Activated CD4-positive, alpha-beta T cell treated with anti-CD3 and anti-CD28 coated beads, Interleukin-2, Interleukin-4, amounts not matched to agents 100 ng/mL and 50 ng/mL, durations not matched to agents 16 hours and 8 hours (primary cell): ENCODE measurements around the gene CHST6.
"Not testable (repeated sequence)": the region's sequence is repeated elsewhere in the genome, so short reads cannot be mapped to it uniquely, and the experiment has no call there.

Experiments
- DNase-seq: peaks from one replicate; pipeline ENCODE4 v3.0.0-alpha.2; 2020; ENCODE audit warnings: low spot score

CHST6 gene

GRCh38 chr16:75502916-75503605 lies 7.8 kb upstream of the CHST6 start:
- DNase-seq, result no peak

- not testable (repeated sequence) for DNase-seq
These were observed 6.6 kb upstream of the CHST6 start for GRCh38 chr16:75501820-75502219.

- DNase-seq, result no peak
These were observed 6.1 kb upstream of the CHST6 start for GRCh38 chr16:75501359-75501758.

DNA sequence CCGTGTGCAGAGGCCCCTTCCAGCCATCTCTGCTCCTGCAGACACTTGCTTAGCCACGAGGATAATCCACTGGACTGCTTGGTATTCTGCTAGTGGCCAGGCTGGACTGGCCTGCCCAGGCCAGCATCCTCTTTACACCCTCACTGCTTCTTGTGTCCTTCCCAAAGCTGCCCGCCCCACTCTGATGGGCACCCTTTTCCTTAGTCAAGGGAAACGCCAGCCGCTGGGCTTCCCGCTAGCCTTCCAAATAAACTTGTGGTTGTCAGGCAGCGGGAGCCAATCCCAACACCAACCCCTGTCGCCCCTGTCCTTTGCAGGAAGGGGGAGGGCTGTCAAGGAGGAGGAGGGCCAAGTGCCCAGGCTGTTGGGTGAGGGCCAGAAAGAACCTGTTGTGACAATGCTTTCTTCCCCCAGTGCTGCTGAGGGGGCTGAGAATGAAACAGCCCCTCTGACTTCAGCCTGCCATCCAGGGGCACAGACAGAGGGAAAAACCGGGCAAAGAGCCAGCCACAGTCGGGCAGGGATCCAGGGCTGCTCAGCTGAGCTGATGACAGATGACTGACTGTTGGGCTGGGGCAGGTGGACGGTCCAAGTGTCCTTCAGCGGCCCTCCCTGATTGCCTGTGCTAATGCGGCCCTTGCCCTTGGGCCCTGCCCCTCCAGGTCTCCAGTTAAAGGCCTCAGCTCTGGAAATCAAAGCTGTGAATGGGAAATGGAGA lies 3.5 kb upstream of the CHST6 start:
- not testable (repeated sequence) for DNase-seq

DNA sequence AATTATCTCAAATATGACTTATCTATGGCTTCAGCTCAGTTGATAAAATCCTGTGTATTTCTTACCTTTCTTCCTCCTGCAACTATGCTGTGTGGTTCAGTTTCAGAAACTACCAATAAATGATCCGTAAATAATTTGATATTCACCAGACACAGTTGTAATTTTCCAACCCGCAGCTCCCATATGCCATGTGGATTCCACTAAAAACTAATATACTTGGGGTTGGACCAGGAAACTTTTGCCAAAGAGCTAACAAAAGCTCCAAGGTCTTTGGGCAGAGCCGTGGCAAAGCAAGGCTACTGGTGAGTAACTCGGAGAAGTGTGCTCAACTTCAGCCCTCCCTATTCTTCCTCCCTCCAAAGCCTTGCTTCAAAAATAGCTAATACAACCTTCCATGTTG lies 2.3 kb upstream of the CHST6 start:
- no peak for DNase-seq

- no peak for DNase-seq
These were observed 573 bp downstream of the CHST6 start for GRCh38 chr16:75494661-75495075.

- no peak for DNase-seq
These were observed 1.1 kb downstream of the CHST6 start for GRCh38 chr16:75494184-75494583.

- no peak for DNase-seq
These were observed 3.4 kb downstream of the CHST6 start for GRCh38 chr16:75491876-75492275.

- DNase-seq, result no peak
These were observed 6.9 kb downstream of the CHST6 start for GRCh38 chr16:75488322-75488721.

GRCh38 chr16:75486676-75487313 lies 8.4 kb downstream of the CHST6 start:
- DNase-seq, result no peak

- no peak for DNase-seq
These were observed 9.1 kb downstream of the CHST6 start for GRCh38 chr16:75486014-75486675.

DNA sequence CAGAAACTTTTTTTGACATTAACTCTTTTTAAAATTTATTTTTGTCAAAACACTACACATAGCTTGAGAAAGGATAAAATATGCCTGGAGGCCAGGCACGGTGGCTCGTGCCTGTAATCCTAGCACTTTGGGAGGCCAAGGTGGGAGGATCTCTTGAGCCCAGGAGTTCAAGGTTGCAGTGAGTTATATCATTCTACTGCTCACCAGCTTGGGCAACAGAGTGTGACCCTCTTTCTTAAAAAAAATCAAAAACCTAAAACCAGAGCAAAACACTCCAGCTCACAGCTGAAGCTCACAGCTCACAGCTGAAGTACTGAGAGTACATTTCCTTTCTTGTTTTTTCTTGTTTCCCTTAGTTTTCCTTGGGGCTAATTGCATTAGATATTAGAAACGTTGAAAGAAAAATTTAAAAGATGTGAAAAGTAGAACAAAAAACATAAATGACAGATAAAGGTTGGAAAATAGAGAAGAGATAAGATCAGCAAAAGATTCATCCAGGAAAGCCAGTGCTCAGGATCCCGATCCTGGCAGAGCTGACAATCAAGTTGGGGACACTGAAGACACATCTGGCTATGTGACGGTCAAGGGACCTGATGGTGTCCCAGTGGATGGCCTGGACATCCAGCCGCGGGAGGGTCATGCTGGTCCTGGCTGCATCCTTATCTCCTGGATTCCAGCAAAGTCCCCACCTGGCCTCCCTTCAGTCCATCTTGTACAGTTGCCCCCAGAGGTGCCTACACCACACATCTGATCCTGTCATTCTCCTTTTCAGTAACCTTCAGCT lies 9.8 kb downstream of the CHST6 start:
- no peak for DNase-seq

GRCh38 chr16:75483222-75483621 lies 12.0 kb downstream of the CHST6 start:
- no peak for DNase-seq

DNA sequence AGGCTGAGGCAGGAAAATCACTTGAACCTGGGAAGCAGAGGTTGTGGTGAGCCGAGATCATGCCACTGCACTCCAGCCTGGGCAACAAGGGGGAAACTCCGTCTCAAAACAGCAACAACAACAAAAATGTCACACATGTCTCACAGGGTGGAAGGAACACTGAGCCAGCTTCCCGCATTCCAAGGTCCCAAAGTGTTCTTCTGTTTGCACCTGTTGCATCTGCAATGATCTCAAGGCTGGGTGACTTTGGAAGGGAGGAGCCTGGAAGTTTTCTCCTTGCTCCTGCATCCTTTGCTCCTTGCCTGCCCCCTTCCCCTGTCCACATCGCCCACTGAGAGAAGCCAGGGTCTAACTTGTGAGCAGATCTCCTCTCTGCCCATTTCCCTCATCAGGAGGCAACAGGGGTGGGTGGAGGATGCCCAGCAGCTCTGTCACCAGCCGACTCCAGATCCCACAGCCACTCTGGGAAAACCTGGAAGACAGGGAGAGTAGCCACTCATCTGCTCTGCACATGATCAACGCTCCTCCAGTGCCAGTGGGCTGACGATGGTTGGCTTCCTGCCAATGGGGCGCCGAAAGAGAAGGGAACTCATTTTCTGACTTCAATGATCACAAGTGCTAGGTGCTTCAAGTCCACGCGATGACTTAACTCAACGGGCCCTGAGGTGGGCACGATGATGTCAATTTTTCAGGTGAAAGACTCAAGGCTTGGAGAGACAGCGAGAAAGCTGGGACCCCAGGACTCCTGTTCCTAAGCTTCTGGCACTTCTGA lies 12.6 kb downstream of the CHST6 start:
- no peak for DNase-seq

- no peak for DNase-seq
These were observed 13.8 kb downstream of the CHST6 start for GRCh38 chr16:75481475-75481874.

- DNase-seq, result no peak
These were observed 15.7 kb downstream of the CHST6 start for GRCh38 chr16:75479421-75479990.

DNA sequence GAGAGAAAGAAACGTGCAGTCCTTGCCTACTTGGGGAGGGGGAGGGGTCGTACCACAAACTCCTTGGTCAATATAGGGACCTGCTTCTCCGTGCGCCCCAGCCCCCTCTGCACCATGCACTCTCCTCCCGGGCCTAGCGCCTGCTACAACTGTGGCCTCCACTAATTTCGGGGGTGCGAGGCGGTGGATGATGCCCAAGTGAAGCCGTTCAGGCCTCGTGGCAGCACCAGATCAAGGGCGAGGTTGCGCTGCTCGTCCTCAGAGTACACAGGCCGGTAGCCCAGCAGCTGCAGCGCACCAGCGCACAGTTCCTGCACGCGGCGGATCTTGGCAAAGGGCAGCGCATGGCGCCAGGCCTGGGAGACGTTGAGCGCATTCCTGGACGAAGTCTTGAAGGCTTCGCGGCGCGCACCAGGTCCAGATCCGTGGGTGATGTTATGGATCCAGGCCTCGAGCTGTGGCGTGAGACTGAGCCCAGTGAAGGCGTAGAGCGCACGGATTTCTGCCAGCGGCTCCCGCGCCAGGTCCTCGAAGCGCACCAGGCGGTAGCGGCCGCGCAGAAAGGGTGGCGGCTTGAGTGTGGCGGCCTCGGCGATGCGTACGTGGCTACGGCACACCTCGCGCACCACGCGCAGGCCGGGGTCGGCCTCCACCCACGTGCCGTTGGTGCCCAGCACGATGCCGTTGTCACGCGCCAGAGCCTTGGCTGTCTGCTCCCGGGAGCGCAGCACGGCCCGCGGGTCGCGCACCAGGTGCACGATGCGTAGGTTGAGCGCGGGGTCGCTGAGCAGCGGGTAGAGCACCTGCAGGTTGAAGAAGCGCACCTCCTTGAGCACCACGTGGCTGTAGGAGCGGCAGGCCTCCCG lies 16.5 kb downstream of the CHST6 start:
- no peak for DNase-seq

DNA sequence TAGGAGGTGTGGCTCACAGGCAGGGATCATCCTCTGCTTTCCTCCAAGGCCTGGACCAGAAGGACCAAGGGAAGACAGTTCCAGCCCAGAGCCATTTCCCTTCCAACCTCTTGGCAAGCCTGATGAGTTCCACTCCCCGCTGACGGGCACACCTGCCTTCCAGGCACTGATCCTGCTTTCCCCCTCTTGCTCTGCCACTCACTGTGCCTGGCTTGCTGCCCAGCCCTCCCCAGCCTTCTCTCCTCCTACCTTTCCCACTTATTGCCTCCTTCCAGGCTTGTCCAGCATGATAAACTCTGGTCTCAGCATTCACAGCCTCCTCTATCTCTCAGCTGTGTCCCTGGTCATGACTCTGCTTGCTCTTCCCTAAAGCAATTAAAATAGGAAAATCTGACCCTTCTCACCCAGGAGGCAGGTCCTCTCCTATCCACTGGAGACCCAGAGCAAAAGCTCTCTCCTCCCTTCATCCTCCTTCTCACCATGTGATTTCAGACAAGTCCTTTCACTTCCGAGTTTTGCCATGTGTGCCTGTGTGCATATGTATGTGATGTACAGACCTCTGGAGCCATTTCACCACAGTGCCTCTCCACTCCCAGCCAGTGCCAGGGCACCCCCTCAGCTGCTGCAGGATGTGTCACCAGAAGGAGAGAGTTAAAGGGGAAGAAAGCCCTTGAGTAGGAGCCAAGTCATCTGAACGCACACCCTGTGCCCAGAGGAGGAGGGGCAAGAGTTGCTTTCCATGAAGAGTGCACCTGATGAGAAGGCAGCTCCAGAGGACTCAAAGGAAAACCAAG lies 17.4 kb downstream of the CHST6 start:
- no peak for DNase-seq

- DNase-seq, result no peak
These were observed 18.4 kb downstream of the CHST6 start for GRCh38 chr16:75476817-75477216.
